Keratinocyte (primary cell): ENCODE results near the gene SLC7A1. TPM values are rescaled to one million over a fixed set of nuclear protein-coding genes. Genes with fewer than 3 reads are reported as not detected.

Source experiments
- DNase-seq: peaks from one replicate; pipeline ENCODE4 v3.0.0-alpha.2; 2011; ENCODE audit warnings: low read depth, missing footprints, low spot score
- FAIRE-seq: peaks from 2 replicates; lab custom pipeline; 2011; peaks lifted over from hg19 to GRCh38; lab: Jason Lieb, UNC
- H2AFZ ChIP-seq: 2 replicates; pipeline ENCODE4 v1.6.0; 2012; ENCODE audit warnings: low read length, control low read depth, inconsistent platforms; ENCODE audit not compliant: control insufficient read depth
- H3K27ac ChIP-seq: 2 replicates; pipeline ENCODE4 v1.5.1; 2011; ENCODE audit warnings: low read length; ENCODE audit not compliant: control insufficient read depth, insufficient read depth
- H3K27me3 ChIP-seq: 3 replicates; pipeline ENCODE4 v1.6.0; 2011; ENCODE audit warnings: low read length; ENCODE audit not compliant: control insufficient read depth, insufficient read depth; ENCODE audit errors: extremely low read depth
- H3K36me3 ChIP-seq, 2 experiments: 2 replicates in 1 of 2; 3 replicates in 1 of 2; pipeline ENCODE4 v1.5.1; 2011; ENCODE audit warnings: low read length in 2 of 2, mild to moderate bottlenecking in 1 of 2; ENCODE audit not compliant: control insufficient read depth in 2 of 2, insufficient read depth in 2 of 2; ENCODE audit errors: extremely low read depth in 1 of 2
- H3K4me1 ChIP-seq: 3 replicates; pipeline ENCODE4 v1.5.1; 2011; ENCODE audit warnings: low read length; ENCODE audit not compliant: control insufficient read depth, insufficient read depth; ENCODE audit errors: extremely low read depth
- H3K4me2 ChIP-seq: 3 replicates; pipeline ENCODE4 v1.6.0; 2011; ENCODE audit warnings: low read depth, low read length; ENCODE audit not compliant: control insufficient read depth, insufficient read depth; ENCODE audit errors: extremely low read depth
- H3K4me3 ChIP-seq, 3 experiments: fragments of 200-600 bp in 1 of 3; sonication (generic) in 1 of 3; 2 replicates in 2 of 3; 3 replicates in 1 of 3; pipeline ENCODE4 v1.5.1; 2011 to 2016; ENCODE audit warnings: low read length in 3 of 3, mild to moderate bottlenecking in 3 of 3, control low read depth in 2 of 3, inconsistent platforms in 1 of 3, low read depth in 1 of 3, mixed read lengths in 1 of 3, mixed run types in 1 of 3, moderate library complexity in 1 of 3; ENCODE audit not compliant: control insufficient read depth in 2 of 3, insufficient read depth in 2 of 3; ENCODE audit errors: extremely low read depth in 1 of 3
- H3K79me2 ChIP-seq: 2 replicates; pipeline ENCODE4 v1.6.0; 2012; ENCODE audit warnings: low read length; ENCODE audit not compliant: control insufficient read depth, insufficient read depth
- H3K9ac ChIP-seq: 3 replicates; pipeline ENCODE4 v1.6.0; 2011; ENCODE audit warnings: low read length; ENCODE audit not compliant: control insufficient read depth, insufficient read depth; ENCODE audit errors: extremely low read depth
- H3K9me1 ChIP-seq: 3 replicates; pipeline ENCODE4 v1.6.0; 2011; ENCODE audit warnings: low read length; ENCODE audit not compliant: control insufficient read depth, insufficient read depth; ENCODE audit errors: extremely low read depth
- H3K9me3 ChIP-seq: 2 replicates; pipeline ENCODE4 v1.5.1; 2012; ENCODE audit warnings: low read depth, low read length; ENCODE audit not compliant: control insufficient read depth
- H4K20me1 ChIP-seq: 3 replicates; pipeline ENCODE4 v1.6.0; 2011; ENCODE audit warnings: low read length; ENCODE audit not compliant: control insufficient read depth, insufficient read depth; ENCODE audit errors: extremely low read depth
- CTCF ChIP-seq, 3 experiments: IDR thresholded peaks in 1 of 3; conservative IDR thresholded peaks in 1 of 3; optimal IDR thresholded peaks in 1 of 3; 2 replicates in 2 of 3; 3 replicates in 1 of 3; pipeline versions ENCODE3 to v1.5.1; 2011; ENCODE audit warnings: low read length in 3 of 3, mild to moderate bottlenecking in 3 of 3, moderate library complexity in 2 of 3, control low read depth in 1 of 3, inconsistent platforms in 1 of 3; ENCODE audit not compliant: insufficient read depth in 2 of 3; ENCODE audit errors: extremely low read depth in 1 of 3
- EZH2 ChIP-seq: IDR thresholded peaks from one replicate; pipeline ENCODE4 v1.6.1; 2012; ENCODE audit warnings: inconsistent platforms, mild to moderate bottlenecking, low read length, moderate library complexity
- dilution Hi-C: fragments of 300-500 bp; cut with MboI; formaldehyde crosslinking; loops from one replicate; pipeline ENCODE4 v1.7.0; 2020; ENCODE audit warnings: low sequenced_read_pairs; ENCODE audit not compliant: extremely low pct_ligation_motif_present
- polyA plus RNA-seq, 5 experiments: library from polyadenylated mRNA; depleted of rRNA in 3 of 5; stranded (reverse) in 3 of 5; stranded (forward) in 1 of 5; unstranded in 1 of 5; fragments of >200 nt; gene quantifications; 1 replicate in 1 of 5; 2 replicates in 3 of 5; 3 replicates in 1 of 5; pipeline versions ENCODE4 v1.2.1 to v1.2.3, GENCODE V29; 2011 to 2012; ENCODE audit warnings: missing spikeins in 2 of 5, low read depth in 1 of 5, low replicate concordance in 1 of 5

Gene SLC7A1
- polyA plus RNA-seq, 1 donor (not counting 4 experiments of a cell fraction or from before 2014, with no cell fraction given), result 41.5 TPM

DNA sequence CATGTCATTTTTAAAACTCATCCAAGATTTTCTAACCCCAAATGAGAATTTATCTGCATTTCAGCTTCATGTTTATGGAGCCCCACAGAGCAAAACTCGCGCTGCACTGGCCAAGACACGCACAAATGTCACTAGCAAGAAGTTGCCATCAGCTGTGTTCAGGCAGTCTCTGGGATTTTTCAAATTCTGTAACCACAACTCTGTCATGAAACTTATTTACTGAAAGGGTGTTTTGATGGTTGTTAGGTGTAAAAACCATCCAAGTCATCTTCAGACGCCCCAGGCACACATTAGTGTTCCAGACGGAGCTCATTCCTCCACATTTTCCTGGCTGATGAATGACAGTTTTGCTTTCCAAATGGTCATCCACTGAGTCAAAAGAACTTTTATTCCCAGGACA lies 63.4 kb downstream of the SLC7A1 start:
- H3K27ac ChIP-seq, result no peak overlapping the region
- H3K27me3 ChIP-seq, result no peaks in the 10 kb centered on the region
- peaks cover 14% of the 10 kb centered on the region for H4K20me1 ChIP-seq
- H3K4me1 ChIP-seq, result no peaks in the 10 kb centered on the region
- no peak overlapping the region for H2AFZ ChIP-seq
- no peak overlapping the region for H3K4me2 ChIP-seq
- dilution Hi-C loops, result no loop called here
- peak; percentile 48 for FAIRE-seq
- peaks cover 51% of the 10 kb centered on the region for H3K79me2 ChIP-seq
- TF ChIP-seq CTCF (optimal IDR thresholded peaks at IDR 0.05 in 1 of 3, IDR thresholded peaks at IDR 0.05 in 1 of 3, conservative IDR thresholded peaks at IDR 0.05 in 1 of 3; ENCODE audit: extremely low read depth in 1 of 3, insufficient read depth in 2 of 3, low read length in 3 of 3) (no peak), EZH2 (no peak)
- H3K9me1 ChIP-seq, result no peaks in the 10 kb centered on the region
- H3K36me3 ChIP-seq, result peaks cover 56 to 61% of the 10 kb centered on the region in 2 experiments
- H3K9me3 ChIP-seq, result no peaks in the 10 kb centered on the region
- no peak for DNase-seq
- H3K4me3 ChIP-seq, result no peak overlapping the region
- H3K9ac ChIP-seq, result no peak overlapping the region

- Histone ChIP-seq H3K4me1 (no peaks in the 10 kb centered on the region), H3K9me3 (no peaks in the 10 kb centered on the region), H3K4me3 (no peak overlapping the region), H3K27me3 (no peaks in the 10 kb centered on the region), H3K36me3 (peaks cover 55 to 68% of the 10 kb centered on the region in 2 experiments), H3K9ac (no peak overlapping the region), H3K9me1 (no peaks in the 10 kb centered on the region), H3K4me2 (no peak overlapping the region), H2AFZ (no peak overlapping the region), H3K79me2 (peaks cover 49% of the 10 kb centered on the region), H4K20me1 (peaks cover 14% of the 10 kb centered on the region), H3K27ac (no peak overlapping the region)
- FAIRE-seq (no peak), DNase-seq (no peak)
- no peak for TF ChIP-seq EZH2
- no peak for TF ChIP-seq CTCF (optimal IDR thresholded peaks at IDR 0.05 in 1 of 3, IDR thresholded peaks at IDR 0.05 in 1 of 3, conservative IDR thresholded peaks at IDR 0.05 in 1 of 3; ENCODE audit: extremely low read depth in 1 of 3, insufficient read depth in 2 of 3, low read length in 3 of 3)
- dilution Hi-C loops, result no loop called here
Observed at GRCh38 chr13:29530901-29531300, 64.6 kb downstream of the SLC7A1 start.
